ENCODE data around the gene C2orf81. TPM values are rescaled to one million over a fixed set of nuclear protein-coding genes. Genes with fewer than 3 reads are reported as not detected.
A peak's percentile ranks its signal among the peaks of the same experiment; 100 is the strongest.

Gene C2orf81
- total and polyA plus RNA-seq, 2 of the 4 experiments (the other 2 are of a cell fraction) = 0.18 to 0.74 TPM

GRCh38 chr2:74457129-74457548 lies 35.7 kb upstream of the C2orf81 start:
- intact Hi-C loops (cut with micrococcal nuclease) = no loop called here
- Histone ChIP-seq H3K9me1 (ENCODE audit: insufficient read depth, low read length) (0 out of 2 replicates have a peak, but pooled peaks cover 3% of the 10 kb centered on the region), H4K5ac (ENCODE audit: low read depth, low read length) (peak overlapping the region; percentile 64), H3K79me1 (ENCODE audit: low read depth in 1 of 2, low read length in 2 of 2) (peaks cover 15 to 42% of the 10 kb centered on the region in 2 experiments), H3K23ac (ENCODE audit: low read depth, low read length) (peak overlapping the region; percentile 53), H3K36me3 (ENCODE audit: control insufficient read depth, insufficient read depth, low read length) (peaks cover 11% of the 10 kb centered on the region), H3K56ac (ENCODE audit: extremely low read depth, insufficient read depth, low read length) (no peak overlapping the region), H4K8ac (ENCODE audit: low read depth in 2 of 2, low read length in 2 of 2) (peak overlapping the region; percentile 2 to 69; a peak in 2 of 4 replicates), H4K91ac (ENCODE audit: insufficient read depth, low read depth, low read length) (peak overlapping the region; percentile 39; the same call in 1 of the 2 replicates), H3K9me3 (ENCODE audit: control insufficient read depth, insufficient read depth, low read length) (no peaks in the 10 kb centered on the region), H3K4me2 (ENCODE audit: low read depth, low read length) (peak overlapping the region; percentile 92), H3K27ac (ENCODE audit: insufficient read depth, low read length) (peak overlapping the region; percentile 69), H3K27me3 (ENCODE audit: control insufficient read depth, insufficient read depth, low read length) (no peaks in the 10 kb centered on the region), H2AK9ac (replicated peaks; ENCODE audit: low read depth, low read length, poor library complexity) (peak overlapping the region; percentile 75), H2BK15ac (ENCODE audit: low read depth, low read length) (no peak overlapping the region), H3K4me1 (ENCODE audit: control insufficient read depth, insufficient read depth, low read length) (peaks cover 10% of the 10 kb centered on the region), H3K9ac (ENCODE audit: low read depth, low read length) (peak overlapping the region; percentile 64), H3K4me3 (ENCODE audit: insufficient read depth, low read depth, low read length) (peak overlapping the region; percentile 52), H4K20me1 (ENCODE audit: insufficient read depth, low read length) (no peaks in the 10 kb centered on the region), H3K18ac (ENCODE audit: low read depth, low read length) (no peak overlapping the region), H3K14ac (replicated peaks; ENCODE audit: low read depth, low read length) (0 out of 2 replicates have a peak overlapping the region, but pooled peaks have one; percentile 10), H2BK120ac (ENCODE audit: low read depth, low read length) (no peak overlapping the region), H2AFZ (replicated peaks; ENCODE audit: low read length, poor library complexity) (peak overlapping the region; percentile 89), H3K4ac (ENCODE audit: low read depth, low read length) (peak overlapping the region; percentile 58), H2BK5ac (ENCODE audit: low read depth, low read length, poor library complexity, severe bottlenecking) (peak overlapping the region; percentile 77), H2AK5ac (ENCODE audit: low read depth, low read length) (0 out of 2 replicates have a peak overlapping the region, but pooled peaks have one; percentile 6), H2BK20ac (ENCODE audit: low read depth, low read length) (no peak overlapping the region)
- WGBS, 2 experiments (ENCODE audit: extremely low coverage in 2 of 2, insufficient read length in 1 of 2) = no CpG with 5 or more reads among the region's 27 CpGs
- ATAC-seq (ENCODE audit: low read depth) = peak; percentile 0; the same call in 1 of the 2 replicates
- in situ Hi-C loops (cut with MboI; ENCODE audit: low sequenced_read_pairs) = no loop called here
- dilution Hi-C loops (cut with HindIII; ENCODE audit: low sequenced_read_pairs, unreplicated experiment) = no loop called here
- TF ChIP-seq POLR2A (IDR thresholded peaks at IDR 0.05; ENCODE audit: low read depth, low read length) (no peak), FOS (IDR thresholded peaks at IDR 0.05; ENCODE audit: low read depth, low read length) (no peak)
- peak; percentile 31 for DNase-seq
- no TSS peak for BruUV-seq (replicated peaks)
- ChIA-PET POLR2A (ENCODE audit: unreplicated experiment) (no interaction called here), CTCF (interaction anchor here (0.5 kb wide), 1 partner anchor 912 kb away, joined by 3 read pairs; no protein-coding TSS in a partner anchor)

All from IMR-90 (cell line).